HG03097 (cell line): ENCODE measurements around the gene LRP2.
"Not testable (repeated sequence)": the region's sequence is repeated elsewhere in the genome, so short reads cannot be mapped to it uniquely, and the experiment has no call there.

Experiments
- ATAC-seq: cut with Tn5 transposase; IDR thresholded peaks from one replicate; pipeline ENCODE4 v1.9.1; 2021; ENCODE audit not compliant: unreplicated experiment, low FRiP score

Gene LRP2

GRCh38 chr2:169301596-169302335 lies 60.6 kb downstream of the LRP2 start:
- no peak for ATAC-seq

- no peak for ATAC-seq
These were observed 61.5 kb downstream of the LRP2 start for GRCh38 chr2:169300636-169301530.

GRCh38 chr2:169298007-169298406 lies 64.3 kb downstream of the LRP2 start:
- no peak for ATAC-seq

- no peak for ATAC-seq
These were observed 68.2 kb downstream of the LRP2 start for GRCh38 chr2:169294001-169294675.

- ATAC-seq, result no peak
These were observed 70.8 kb downstream of the LRP2 start for GRCh38 chr2:169291517-169291916.

- no peak for ATAC-seq
These were observed 71.9 kb downstream of the LRP2 start for GRCh38 chr2:169290433-169290832.

- no peak for ATAC-seq
These were observed 74.7 kb downstream of the LRP2 start for GRCh38 chr2:169287666-169288065.

- no peak for ATAC-seq
These were observed 75.6 kb downstream of the LRP2 start for GRCh38 chr2:169286624-169287231.

- no peak for ATAC-seq
These were observed 76.7 kb downstream of the LRP2 start for GRCh38 chr2:169285531-169286235.

GRCh38 chr2:169280502-169280901 lies 81.8 kb downstream of the LRP2 start:
- ATAC-seq, result no peak

GRCh38 chr2:169275696-169276444 lies 86.5 kb downstream of the LRP2 start:
- ATAC-seq, result no peak

- ATAC-seq, result no peak
These were observed 90.3 kb downstream of the LRP2 start for GRCh38 chr2:169272010-169272409.

- ATAC-seq, result not testable (repeated sequence)
These were observed 91.8 kb downstream of the LRP2 start for GRCh38 chr2:169270574-169270973.

GRCh38 chr2:169265591-169265990 lies 96.7 kb downstream of the LRP2 start:
- ATAC-seq, result no peak

- no peak for ATAC-seq
These were observed 101.3 kb downstream of the LRP2 start for GRCh38 chr2:169260846-169261642.

- ATAC-seq, result no peak
These were observed 102.1 kb downstream of the LRP2 start for GRCh38 chr2:169260246-169260645.

GRCh38 chr2:169259402-169259801 lies 102.9 kb downstream of the LRP2 start:
- no peak for ATAC-seq

GRCh38 chr2:169258045-169258601 lies 104.2 kb downstream of the LRP2 start:
- no peak for ATAC-seq
